AG10803 (cell line): ENCODE measurements around the gene GHRL.
"Not testable (repeated sequence)": the region's sequence is repeated elsewhere in the genome, so short reads cannot be mapped to it uniquely, and the experiment has no call there.

Experiments used
- DNase-seq: peaks from one replicate; pipeline ENCODE4 v3.0.0; 2010; ENCODE audit warnings: low read depth
- H3K4me3 ChIP-seq: 2 replicates; pipeline ENCODE4 v1.5.1; 2011; ENCODE audit warnings: mild to moderate bottlenecking, low read length, control low read depth
- TF ChIP-seq, protein P1 (sequence below): conservative IDR thresholded peaks from 2 replicates; pipeline ENCODE4 v1.5.1; 2011; ENCODE audit warnings: mild to moderate bottlenecking, low read length, control low read depth, inconsistent platforms

The GHRL gene

DNA sequence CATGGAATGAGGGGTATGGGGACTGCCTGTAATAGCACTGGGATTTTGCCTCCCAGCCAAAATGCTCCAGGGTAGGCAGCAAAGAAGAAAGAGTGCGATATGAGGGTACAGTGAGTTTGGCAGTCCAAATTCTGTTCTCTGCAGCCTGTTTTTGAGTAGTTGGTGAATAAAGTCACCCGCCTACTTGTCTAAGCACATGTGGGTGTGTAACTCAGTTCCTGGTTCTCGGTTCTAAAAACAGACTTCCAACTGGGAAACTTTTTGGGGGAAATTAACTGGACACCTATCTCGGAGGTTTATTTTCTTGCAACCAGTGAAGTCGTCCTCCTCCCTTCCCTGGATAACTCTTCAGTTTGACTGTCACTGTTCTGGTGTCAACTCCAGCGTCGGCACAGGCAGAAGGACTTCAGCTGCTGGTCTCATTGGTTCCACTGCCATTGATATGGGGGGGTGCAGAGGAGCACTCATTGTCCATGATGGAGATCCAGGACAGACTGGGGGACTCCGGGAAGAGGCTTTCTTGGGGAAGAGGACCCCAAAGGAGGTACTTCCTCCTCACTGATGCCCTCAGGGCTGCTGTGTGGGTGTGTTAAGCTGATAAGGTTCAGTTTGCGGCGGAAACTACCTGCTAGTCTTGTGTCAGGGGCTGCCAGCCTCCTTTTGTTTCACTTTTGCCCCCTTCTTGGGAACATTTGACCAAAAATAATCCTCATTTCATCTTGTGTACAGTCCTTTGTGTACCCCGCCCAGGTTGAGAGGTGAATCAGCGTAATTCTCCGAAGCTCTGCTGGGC lies 13.2 kb downstream of the GHRL start:
- DNase-seq = no peak
- no peak overlapping the region for H3K4me3 ChIP-seq
- TF ChIP-seq, protein P1, sequence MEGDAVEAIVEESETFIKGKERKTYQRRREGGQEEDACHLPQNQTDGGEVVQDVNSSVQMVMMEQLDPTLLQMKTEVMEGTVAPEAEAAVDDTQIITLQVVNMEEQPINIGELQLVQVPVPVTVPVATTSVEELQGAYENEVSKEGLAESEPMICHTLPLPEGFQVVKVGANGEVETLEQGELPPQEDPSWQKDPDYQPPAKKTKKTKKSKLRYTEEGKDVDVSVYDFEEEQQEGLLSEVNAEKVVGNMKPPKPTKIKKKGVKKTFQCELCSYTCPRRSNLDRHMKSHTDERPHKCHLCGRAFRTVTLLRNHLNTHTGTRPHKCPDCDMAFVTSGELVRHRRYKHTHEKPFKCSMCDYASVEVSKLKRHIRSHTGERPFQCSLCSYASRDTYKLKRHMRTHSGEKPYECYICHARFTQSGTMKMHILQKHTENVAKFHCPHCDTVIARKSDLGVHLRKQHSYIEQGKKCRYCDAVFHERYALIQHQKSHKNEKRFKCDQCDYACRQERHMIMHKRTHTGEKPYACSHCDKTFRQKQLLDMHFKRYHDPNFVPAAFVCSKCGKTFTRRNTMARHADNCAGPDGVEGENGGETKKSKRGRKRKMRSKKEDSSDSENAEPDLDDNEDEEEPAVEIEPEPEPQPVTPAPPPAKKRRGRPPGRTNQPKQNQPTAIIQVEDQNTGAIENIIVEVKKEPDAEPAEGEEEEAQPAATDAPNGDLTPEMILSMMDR = no peak

DNA sequence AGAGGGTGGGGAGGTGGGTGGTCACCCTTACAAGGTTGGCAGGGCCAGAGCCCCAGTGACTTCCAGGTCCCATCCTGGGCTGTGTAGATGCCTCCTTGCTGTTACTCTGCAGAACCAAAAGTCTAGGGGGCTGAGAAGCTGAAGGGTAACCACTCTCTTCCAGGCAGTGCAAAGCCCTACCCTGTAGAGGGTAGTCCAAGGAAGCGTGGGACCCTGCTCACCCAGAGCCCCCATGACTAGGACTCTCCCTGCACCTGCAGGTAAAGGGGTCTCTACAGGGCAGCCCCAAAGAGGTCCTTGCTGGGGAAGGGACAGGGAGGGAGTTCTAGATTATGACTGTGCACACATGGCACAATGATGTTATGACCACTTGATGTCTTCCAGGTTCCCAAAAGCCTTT lies 14.2 kb downstream of the GHRL start:
- no peak overlapping the region for H3K4me3 ChIP-seq
- no peak for DNase-seq
- TF ChIP-seq, protein P1 = no peak

DNA sequence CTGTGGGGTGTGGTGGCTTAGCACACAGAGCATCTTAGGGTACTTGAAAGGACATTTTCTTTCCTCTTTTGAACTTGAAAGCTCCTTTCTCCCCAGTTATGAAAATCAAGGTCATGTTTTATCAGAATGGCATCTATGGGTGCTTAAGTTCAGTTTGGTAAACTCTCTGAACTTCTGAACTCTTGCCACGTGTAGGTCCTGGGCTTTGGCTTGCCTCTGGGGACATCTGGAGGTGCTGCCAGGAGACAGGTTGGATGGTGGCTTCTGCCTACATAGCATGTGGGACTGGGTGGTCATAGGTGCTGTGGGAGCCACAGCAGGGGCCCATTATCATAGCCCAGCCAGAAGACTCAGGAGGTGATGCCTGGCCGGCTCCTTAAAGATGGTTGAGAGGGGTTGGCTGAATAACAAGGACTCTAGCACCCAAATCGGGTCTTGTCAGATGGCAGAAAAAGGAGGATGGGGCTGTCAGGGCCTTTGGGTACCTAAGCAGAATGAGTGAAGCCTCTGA lies 15.6 kb downstream of the GHRL start:
- no peak for DNase-seq
- H3K4me3 ChIP-seq = no peak overlapping the region
- TF ChIP-seq, protein P1 = no peak

GRCh38 chr3:10274601-10275000 lies 18.1 kb downstream of the GHRL start:
- TF ChIP-seq, protein P1 = no peak
- DNase-seq = no peak
- H3K4me3 ChIP-seq = no peak overlapping the region

- no peak overlapping the region for H3K4me3 ChIP-seq
- TF ChIP-seq, protein P1 = no peak
- peak; percentile 43 for DNase-seq
Measured at GRCh38 chr3:10273702-10274305, 18.9 kb downstream of the GHRL start.

- no peak for DNase-seq
- TF ChIP-seq, protein P1 = no peak
- H3K4me3 ChIP-seq = no peak overlapping the region
Measured at GRCh38 chr3:10272977-10273376, 19.8 kb downstream of the GHRL start.

GRCh38 chr3:10272476-10272875 lies 20.3 kb downstream of the GHRL start:
- H3K4me3 ChIP-seq, DNase-seq: not testable (repeated sequence)
